Measurements from ENCODE around the gene LMX1A. TPM values are rescaled to one million over a fixed set of nuclear protein-coding genes. Genes with fewer than 3 reads are reported as not detected.

The LMX1A gene
- total and polyA plus RNA-seq, 2 of the 13 experiments (the other 11 are each of a cell fraction or from before 2014, with no cell fraction given) = 0.07 TPM; not detected in 1

DNA sequence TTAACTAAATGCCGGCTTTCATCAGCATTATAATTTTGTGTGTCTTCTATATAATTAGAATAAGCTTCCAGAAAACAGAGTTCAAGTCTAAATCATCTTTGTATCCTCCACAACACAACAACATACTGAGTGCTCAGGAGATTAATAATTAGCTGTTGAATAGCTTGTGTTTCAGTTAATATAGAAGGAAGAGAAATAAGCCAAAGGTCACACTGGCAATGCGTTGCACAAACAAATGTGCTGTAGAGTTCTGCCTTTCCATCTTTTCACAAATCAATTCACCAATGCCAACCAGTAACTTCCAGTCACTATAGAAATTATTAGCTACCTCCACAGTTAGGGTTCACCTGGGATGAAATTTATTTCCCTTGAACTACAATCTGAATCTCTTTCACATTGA is 132.0 kb downstream of the LMX1A start:
- H3K9ac ChIP-seq (ENCODE audit: insufficient read depth, low read depth, low read length) = no peak overlapping the region
- peaks cover 0 to 1% of the 10 kb centered on the region in 2 experiments; a peak in 1 of 5 replicates for H3K27me3 ChIP-seq (ENCODE audit: control insufficient read depth in 1 of 2, insufficient read depth in 2 of 2, low read length in 2 of 2)
- H3K79me2 ChIP-seq (ENCODE audit: insufficient read depth, low read length) = no peaks in the 10 kb centered on the region
- H3K9me3 ChIP-seq (ENCODE audit: low read length) = no peaks in the 10 kb centered on the region
- DNase-seq (ENCODE audit: low spot score) (no peak), ATAC-seq (no peak), FAIRE-seq (no peak)
- no peak overlapping the region for H3K27ac ChIP-seq (ENCODE audit: extremely low read length, insufficient read depth, low read length)
- H3K4me2 ChIP-seq (ENCODE audit: low read depth, low read length) = no peak overlapping the region; the same call in 1 of the 2 replicates
- H2AFZ ChIP-seq (ENCODE audit: low read length) = no peak overlapping the region
- WGBS (ENCODE audit: low lambda C conversion rate) = 49% methylated on average over 2 of the region's 2 CpGs
- intact Hi-C loops (cut with micrococcal nuclease; ENCODE audit: unreplicated experiment) = loop anchor here (5.0 to 10.0 kb wide), 2 partner anchors 60 to 97 kb away; no protein-coding TSS in a partner anchor
- no peak for TF ChIP-seq HMGXB3 (CRISPR knock-in tag; IDR thresholded peaks at IDR 0.05; ENCODE audit: borderline replicate concordance)
- TF ChIP-seq NRL (CRISPR knock-in tag; IDR thresholded peaks at IDR 0.05; ENCODE audit: borderline replicate concordance) = no peak
- TF ChIP-seq JDP2 (CRISPR knock-in tag; IDR thresholded peaks at IDR 0.05; ENCODE audit: borderline replicate concordance) = no peak
- no peak for TF ChIP-seq ZNF101 (CRISPR knock-in tag; IDR thresholded peaks at IDR 0.05; ENCODE audit: borderline replicate concordance, low read depth)
- TF ChIP-seq TOE1 (CRISPR knock-in tag; IDR thresholded peaks at IDR 0.05) = no peak
- BruUV-seq (replicated peaks) = no TSS peak
- peaks cover 40% of the 10 kb centered on the region for H3K4me1 ChIP-seq (ENCODE audit: insufficient read depth, low read length)
- H3K36me3 ChIP-seq (replicated peaks in 1 of 2; ENCODE audit: control insufficient read depth in 1 of 2, insufficient read depth in 2 of 2, low read length in 2 of 2) = no peaks in the 10 kb centered on the region
- H4K20me1 ChIP-seq (ENCODE audit: insufficient read depth, low read length) = no peaks in the 10 kb centered on the region
- ChIA-PET CTCF (ENCODE audit: low intra/inter-chr PET ratio, low total read pairs) (no interaction called here), POLR2A (no interaction called here)
- in situ Hi-C loops (cut with HindIII; ENCODE audit: extremely low pct_ligation_motif_present, low pct_unique_long_range_greater_than_20kb) = no loop called here
- no peak overlapping the region for H3K4me3 ChIP-seq (replicated peaks in 1 of 3; ENCODE audit: insufficient read depth in 1 of 3, low read depth in 2 of 3, low read length in 3 of 3)
